Heart left ventricle (tissue), 16 donors: ENCODE results near the gene PFDN5. TPM values are rescaled to one million over a fixed set of nuclear protein-coding genes. Genes with fewer than 3 reads are reported as not detected.
"Not testable (repeated sequence)": the region's sequence is repeated elsewhere in the genome, so short reads cannot be mapped to it uniquely, and the experiment has no call there.

Experiments
- ATAC-seq, 4 donors: fragments of 200-7000 bp; cut with Tn5 transposase; one replicate each; pipeline ENCODE4 v1.9.1; 2020 to 2022; ENCODE audit warnings: moderate library complexity in 4 of 4, mild to moderate bottlenecking in 3 of 4, moderate number of reproducible peaks in 1 of 4
- DNase-seq, 5 donors: peaks; one replicate each; pipeline ENCODE4 v3.0.0-alpha.2; 2020
- H3K27ac ChIP-seq, 12 donors: fragments of 200-600 bp; sonication (generic) in 4 of 12; one replicate each; pipeline versions ENCODE4 v1.5.0 to v1.8.0; 2016 to 2022; ENCODE audit warnings: mild to moderate bottlenecking in 2 of 12
- H3K27me3 ChIP-seq, 9 donors: fragments of 200-600 bp; sonication (generic) in 2 of 9; one replicate each; pipeline versions ENCODE4 v1.5.1 to v1.8.0; 2016 to 2022; ENCODE audit warnings: mild to moderate bottlenecking in 3 of 9
- H3K36me3 ChIP-seq, 9 donors: fragments of 200-600 bp; sonication (generic) in 2 of 9; one replicate each; pipeline versions ENCODE4 v1.5.0 to v1.8.0; 2018 to 2022; ENCODE audit warnings: mild to moderate bottlenecking in 2 of 9
- H3K4me1 ChIP-seq, 12 donors: fragments of 200-600 bp; sonication (generic) in 4 of 12; one replicate each; pipeline versions ENCODE4 v1.5.0 to v1.8.0; 2016 to 2022; ENCODE audit warnings: mild to moderate bottlenecking in 3 of 12
- H3K4me3 ChIP-seq, 12 donors: fragments of 200-600 bp; sonication (generic) in 4 of 12; one replicate each; pipeline versions ENCODE4 v1.5.0 to v1.8.0; 2017 to 2022; ENCODE audit warnings: mild to moderate bottlenecking in 9 of 12, moderate library complexity in 4 of 12
- H3K9me3 ChIP-seq, 12 donors: fragments of 200-600 bp; sonication (generic) in 4 of 12; one replicate each; pipeline versions ENCODE4 v1.5.0 to v1.8.0; 2016 to 2022; ENCODE audit warnings: mild to moderate bottlenecking in 1 of 12
- CTCF ChIP-seq, 12 donors: fragments of 200-600 bp; sonication (generic) in 4 of 12; IDR thresholded peaks; one replicate each; pipeline versions ENCODE4 v1.5.0 to v1.8.0; 2018 to 2022; ENCODE audit warnings: antibody characterized with exemption in 12 of 12, mild to moderate bottlenecking in 5 of 12
- POLR2A ChIP-seq, 2 donors: fragments of 450-650 bp; IDR thresholded peaks; one replicate each; pipeline ENCODE4 v1.6.1; 2017; ENCODE audit warnings: antibody characterized with exemption in 2 of 2, mild to moderate bottlenecking in 2 of 2, moderate library complexity in 2 of 2
- WGBS, 4 donors: extraction: QIAGEN DNeasy Blood & Tissue Kit in 2 of 4; methylation state at CpG; one replicate each; pipeline versions ENCODE4 v1.1.5 to v1.1.7; 2013 to 2018; 5-methylcytosine and 5-hydroxymethylcytosine counted together
- intact Hi-C, 10 donors: fragments of 100-400 bp; cut with DNase I; formaldehyde crosslinking; loops; one replicate each; pipeline versions ENCODE4 v1.11.1 to v1.14.2; 2022
- polyA plus RNA-seq, 2 donors: library from polyadenylated mRNA; stranded (reverse); fragments of 200-250 nt; gene quantifications; one replicate each; pipeline ENCODE4 v1.2.3, GENCODE V29; 2013
- total RNA-seq, 9 donors: library from RNA; depleted of rRNA in 2 of 9; stranded (reverse); fragments of >200 nt in 2 of 9; fragmentation: NEBNext Ultra II Directional in 3 of 9; extraction: Animal tissue kit (Norgen Biotek cat#: 25700) in 3 of 9; gene quantifications; one replicate each; pipeline versions ENCODE4 v1.1.0 to v1.2.4, GENCODE V29; 2016 to 2023
- donor health status: ischemic (EF 13 %, LVEDD 7.1; RV severe dilation, severe dysfunction).
- donor health status: healthy with polysubstance abuse.
- donor health status: DM: no; HTN: yes; CAD: no.
- donor health status: DM: no; HTN: no; CAD: no.
- donor health status: ischemic (EF 25% LVEDD 6.9; RV normal size, moderate dysfunction).
- donor health status: ischemic (EF 25% LVEDD 5.7; RV mildly dilated, moderate dysfunction).
- donor health status: healthy.
- donor health status: DM: yes; HTN: yes; CAD: no.
- donor health status: ischemic (EF 35%, LVEDD 5.7; RV mildly dilated, moderate dysfunction).
- donor health status: nonischemic (EF 11% LVEDD 7.7; RV severe dilation, severe dysfunction).
- donor health status: DM: yes; HTN: yes; CAD: no.
- donor health status: PGD.
- donor health status: ischemic (EF 29% LVEDD 5.4; RV normal size, mild dysfunction).
- donor health status: nonischemic (EF 23%, LVEDD 6.1; RV moderate dilation, normal function).

Gene PFDN5
- total and polyA plus RNA-seq, 11 donors, result 289 to 979 (median 360) TPM

GRCh38 chr12:53295891-53296219, 513 bp downstream of the PFDN5 start:
- intact Hi-C loops, result loop anchor here in 1 of 10 donors (1.0 kb wide), 1 partner anchor 25 kb away; the partner anchor contains the start of gene AAAS
- TF ChIP-seq CTCF (IDR thresholded peaks at IDR 0.05), result no peak
- TF ChIP-seq POLR2A (IDR thresholded peaks at IDR 0.05), result no peak
- peak overlapping the region; percentile 71 to 95 (median 86) for H3K4me3 ChIP-seq
- no peak for DNase-seq
- WGBS, 4 donors, result 3 to 4% (median 3%) methylated on average over 12 of the region's 12 CpGs
- ATAC-seq, result no peak
- H3K27me3 ChIP-seq, result no peaks in the 10 kb centered on the region
- H3K36me3 ChIP-seq, result peaks cover 0 to 29% (median 16%) of the 10 kb centered on the region in 9 donors
- H3K27ac ChIP-seq, result peak overlapping the region; percentile 60 to 96 (median 87)
- H3K9me3 ChIP-seq, result no peaks in the 10 kb centered on the region
- H3K4me1 ChIP-seq, result peaks cover 3 to 58% (median 35%) of the 10 kb centered on the region in 12 donors

- H3K9me3 ChIP-seq, ATAC-seq, intact Hi-C loops, DNase-seq, H3K27me3 ChIP-seq: not testable (repeated sequence)
- H3K4me3 ChIP-seq, result peak overlapping the region in 2 of 12 donors; percentile 21 to 79
- peak overlapping the region in 1 of 12 donors; percentile 96 for H3K27ac ChIP-seq
- WGBS, 4 donors, result 93 to 96% (median 94%) methylated on average over 10 of the region's 10 CpGs
- H3K4me1 ChIP-seq, result peaks cover 3 to 69% (median 39%) of the 10 kb centered on the region in 12 donors
- peaks cover 0 to 40% (median 27%) of the 10 kb centered on the region in 9 donors for H3K36me3 ChIP-seq
Measured at GRCh38 chr12:53297106-53297505, 1.8 kb downstream of the PFDN5 start.

GRCh38 chr12:53298164-53298563, 2.8 kb downstream of the PFDN5 start:
- Histone ChIP-seq H3K27ac (peak overlapping the region in 3 of 12 donors; percentile 79 to 96 (median 81)), H3K27me3 (no peaks in the 10 kb centered on the region), H3K9me3 (no peaks in the 10 kb centered on the region), H3K4me3 (peak overlapping the region in 1 of 12 donors; percentile 88), H3K4me1 (peaks cover 3 to 79% (median 39%) of the 10 kb centered on the region in 12 donors), H3K36me3 (peaks cover 0 to 51% (median 37%) of the 10 kb centered on the region in 9 donors)
- TF ChIP-seq POLR2A (IDR thresholded peaks at IDR 0.05) (no peak), CTCF (IDR thresholded peaks at IDR 0.05) (no peak)
- ATAC-seq, result no peak
- WGBS, 4 donors, result 47 to 63% (median 55%) methylated on average over 5 of the region's 5 CpGs
- intact Hi-C loops, result no loop called here
- no peak for DNase-seq

- Histone ChIP-seq H3K9me3 (no peaks in the 10 kb centered on the region), H3K36me3 (peaks cover 0 to 60% (median 43%) of the 10 kb centered on the region in 9 donors), H3K4me1 (peaks cover 3 to 84% (median 39%) of the 10 kb centered on the region in 12 donors), H3K27me3 (no peaks in the 10 kb centered on the region), H3K27ac (peak overlapping the region; percentile 15 to 96 (median 76)), H3K4me3 (peak overlapping the region in 11 of 12 donors; percentile 65 to 93 (median 75))
- no peak for TF ChIP-seq CTCF (IDR thresholded peaks at IDR 0.05)
- no peak for TF ChIP-seq POLR2A (IDR thresholded peaks at IDR 0.05)
- intact Hi-C loops, result no loop called here
- ATAC-seq (peak in 1 of 4 donors; percentile 15), DNase-seq (peak in 2 of 5 donors; percentile 22 to 39)
- WGBS, 4 donors, result 61 to 71% (median 64%) methylated on average over 5 of the region's 5 CpGs
Measured at GRCh38 chr12:53299101-53299453, 3.7 kb downstream of the PFDN5 start.
